NB4 (cell line): ENCODE results near the gene STOX1.

Experiments
- DNase-seq: peaks from one replicate; pipeline ENCODE4 v3.0.0; 2010; ENCODE audit warnings: low read depth
- H3K4me3 ChIP-seq: one replicate; pipeline ENCODE4 v1.5.1; 2011; ENCODE audit warnings: mild to moderate bottlenecking, low read depth, low read length, moderate library complexity
- MYC ChIP-seq: IDR thresholded peaks from 2 replicates; pipeline ENCODE4 v1.6.1; 2011; ENCODE audit warnings: low read depth, low read length
- POLR2A ChIP-seq: IDR thresholded peaks from 2 replicates; pipeline ENCODE4 v1.6.1; 2011; ENCODE audit warnings: mild to moderate bottlenecking; ENCODE audit not compliant: insufficient read length; ENCODE audit errors: extremely low read depth
- TF ChIP-seq, protein P1 (sequence below): IDR thresholded peaks from 2 replicates; pipeline ENCODE4 v1.6.1; 2011; ENCODE audit warnings: low read depth, low read length
- TF ChIP-seq, protein P2 (sequence below): IDR thresholded peaks from one replicate; pipeline ENCODE4 v1.5.1; 2012; ENCODE audit warnings: low read depth, low read length

Gene STOX1

DNA sequence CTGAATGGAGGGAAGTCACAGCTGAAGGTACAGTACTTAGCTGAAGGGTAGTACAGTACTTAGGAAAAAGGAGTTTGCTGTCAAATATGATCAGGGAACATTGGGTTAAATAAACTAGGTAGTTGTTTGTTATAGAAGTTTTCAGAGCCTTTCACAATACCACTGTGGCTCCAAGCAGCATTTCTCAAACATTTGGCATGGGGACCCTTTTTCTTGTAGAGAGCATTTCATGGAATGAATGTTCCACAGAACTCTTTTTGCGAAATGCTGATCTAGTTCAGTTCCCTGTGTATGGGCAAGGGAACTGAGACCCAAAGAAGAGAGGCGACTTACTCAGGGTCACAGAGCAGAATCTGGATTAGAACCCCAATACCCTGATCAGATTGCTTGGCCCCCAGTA is 42.3 kb downstream of the STOX1 start:
- DNase-seq, result no peak
- TF ChIP-seq, protein P1, sequence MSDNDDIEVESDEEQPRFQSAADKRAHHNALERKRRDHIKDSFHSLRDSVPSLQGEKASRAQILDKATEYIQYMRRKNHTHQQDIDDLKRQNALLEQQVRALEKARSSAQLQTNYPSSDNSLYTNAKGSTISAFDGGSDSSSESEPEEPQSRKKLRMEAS, result no peak
- no peak for TF ChIP-seq MYC
- no peak for TF ChIP-seq POLR2A
- TF ChIP-seq, protein P2, sequence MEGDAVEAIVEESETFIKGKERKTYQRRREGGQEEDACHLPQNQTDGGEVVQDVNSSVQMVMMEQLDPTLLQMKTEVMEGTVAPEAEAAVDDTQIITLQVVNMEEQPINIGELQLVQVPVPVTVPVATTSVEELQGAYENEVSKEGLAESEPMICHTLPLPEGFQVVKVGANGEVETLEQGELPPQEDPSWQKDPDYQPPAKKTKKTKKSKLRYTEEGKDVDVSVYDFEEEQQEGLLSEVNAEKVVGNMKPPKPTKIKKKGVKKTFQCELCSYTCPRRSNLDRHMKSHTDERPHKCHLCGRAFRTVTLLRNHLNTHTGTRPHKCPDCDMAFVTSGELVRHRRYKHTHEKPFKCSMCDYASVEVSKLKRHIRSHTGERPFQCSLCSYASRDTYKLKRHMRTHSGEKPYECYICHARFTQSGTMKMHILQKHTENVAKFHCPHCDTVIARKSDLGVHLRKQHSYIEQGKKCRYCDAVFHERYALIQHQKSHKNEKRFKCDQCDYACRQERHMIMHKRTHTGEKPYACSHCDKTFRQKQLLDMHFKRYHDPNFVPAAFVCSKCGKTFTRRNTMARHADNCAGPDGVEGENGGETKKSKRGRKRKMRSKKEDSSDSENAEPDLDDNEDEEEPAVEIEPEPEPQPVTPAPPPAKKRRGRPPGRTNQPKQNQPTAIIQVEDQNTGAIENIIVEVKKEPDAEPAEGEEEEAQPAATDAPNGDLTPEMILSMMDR, result no peak
- H3K4me3 ChIP-seq, result no peak overlapping the region

DNA sequence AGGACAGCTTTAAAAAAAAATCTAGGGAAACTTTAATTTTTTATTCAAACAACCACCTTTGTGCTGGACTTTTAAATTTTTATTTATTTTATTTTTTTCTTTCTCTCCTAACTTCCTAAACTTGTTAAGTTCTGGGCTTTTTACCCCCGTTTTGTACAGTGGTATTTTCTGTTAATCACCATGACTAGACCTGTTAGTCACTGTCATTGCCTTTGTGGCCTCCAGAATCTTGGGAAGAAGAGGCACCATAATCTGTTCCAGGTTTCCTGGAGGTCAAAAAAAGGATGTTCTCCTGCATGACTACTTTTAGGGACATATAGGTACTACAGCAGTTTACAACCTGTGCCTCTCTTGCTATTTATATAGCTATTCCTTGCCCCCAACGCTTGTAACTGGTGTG is 42.7 kb downstream of the STOX1 start:
- H3K4me3 ChIP-seq, result no peak overlapping the region
- no peak for DNase-seq
- TF ChIP-seq, protein P2, result no peak
- TF ChIP-seq, protein P1, result no peak
- TF ChIP-seq POLR2A (no peak), MYC (no peak)

DNA sequence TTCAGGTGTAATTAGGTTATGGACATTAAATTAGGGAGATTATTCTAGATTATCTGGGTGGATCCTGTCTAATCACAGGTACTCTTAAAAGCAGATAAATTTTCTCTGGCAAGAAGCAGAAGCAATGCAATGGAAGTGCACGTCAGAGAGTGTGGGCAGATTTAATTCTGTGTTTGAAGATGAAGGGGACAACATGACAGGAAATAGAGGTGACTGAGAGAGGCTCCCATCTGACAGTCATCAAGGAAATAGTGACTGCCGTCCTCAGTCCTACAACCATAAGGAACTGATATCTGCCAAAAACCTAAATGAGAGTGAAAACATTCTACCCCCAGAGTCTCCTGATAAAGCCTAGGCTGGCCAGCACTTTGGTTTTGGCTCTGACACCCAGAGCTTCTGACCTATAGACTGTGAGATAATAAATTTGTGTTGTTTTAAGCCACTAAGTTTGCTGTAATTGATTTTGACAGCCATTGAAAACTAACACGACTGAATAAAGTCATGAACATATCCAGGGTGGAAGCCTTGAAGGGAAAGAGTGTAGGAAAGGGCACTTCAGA is 43.3 kb downstream of the STOX1 start:
- TF ChIP-seq MYC (no peak), POLR2A (no peak)
- TF ChIP-seq, protein P2, result no peak
- TF ChIP-seq, protein P1, result no peak
- DNase-seq, result no peak
- no peak overlapping the region for H3K4me3 ChIP-seq

DNA sequence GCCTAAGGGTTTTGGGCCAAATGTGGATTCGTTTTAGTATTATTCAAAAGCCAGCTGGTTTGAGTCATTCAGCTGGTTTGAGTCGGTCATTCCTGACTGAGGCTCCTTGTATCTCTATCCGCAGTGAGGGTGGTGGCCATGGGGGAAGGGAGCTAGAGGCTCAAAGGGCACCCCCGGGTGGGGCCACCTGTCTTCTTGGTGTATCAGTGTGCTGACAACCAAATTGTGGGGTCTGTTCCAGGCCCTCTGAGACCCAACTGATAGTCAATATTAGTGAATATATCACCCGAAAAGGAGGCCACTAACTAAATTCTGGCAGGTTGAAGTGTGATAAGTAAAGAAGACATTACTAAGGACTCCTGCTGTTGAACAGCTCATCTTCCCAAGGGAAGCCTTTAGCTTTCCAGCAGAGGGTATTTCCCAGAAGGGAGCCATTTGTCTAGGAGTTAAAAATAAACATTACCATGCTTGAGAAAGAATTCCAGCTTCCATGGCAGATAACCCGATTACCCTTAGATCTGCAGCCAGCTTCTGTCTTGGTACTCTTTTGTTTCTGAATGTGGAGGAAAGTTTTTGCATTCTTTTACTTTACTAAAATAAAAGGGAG is 43.9 kb downstream of the STOX1 start:
- H3K4me3 ChIP-seq, result no peak overlapping the region
- no peak for TF ChIP-seq POLR2A
- TF ChIP-seq, protein P1, result no peak
- no peak for TF ChIP-seq MYC
- DNase-seq, result no peak

DNA sequence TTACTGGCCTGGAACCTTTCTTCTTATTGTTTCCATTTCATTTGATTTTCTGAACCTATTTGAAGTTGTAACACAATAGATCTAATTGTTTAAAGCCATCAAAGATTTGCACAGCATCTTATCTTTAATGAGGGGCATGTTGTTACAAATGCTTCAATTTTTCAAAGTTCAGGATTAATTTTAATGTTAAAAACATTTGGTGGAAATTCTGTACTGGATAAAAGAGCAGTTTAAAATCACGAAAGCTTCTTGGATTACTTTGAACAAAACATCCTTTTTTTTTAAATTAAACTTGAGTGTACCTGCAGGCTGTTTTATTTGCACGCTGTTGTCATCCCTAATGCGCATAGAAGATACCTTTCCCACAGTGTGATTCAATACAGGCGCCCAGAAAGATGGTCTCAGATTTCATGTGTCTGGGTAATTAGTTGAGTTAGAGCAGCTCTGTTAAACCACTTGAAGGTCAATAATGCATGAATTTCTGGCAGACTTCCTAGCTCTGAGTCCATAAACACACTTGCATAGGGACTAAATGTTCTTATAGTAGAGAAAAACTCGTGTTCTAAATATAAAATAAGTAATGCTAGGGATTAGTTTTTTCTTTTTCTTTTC is 44.5 kb downstream of the STOX1 start:
- H3K4me3 ChIP-seq, result no peak overlapping the region
- no peak for DNase-seq
- TF ChIP-seq, protein P2, result no peak

DNA sequence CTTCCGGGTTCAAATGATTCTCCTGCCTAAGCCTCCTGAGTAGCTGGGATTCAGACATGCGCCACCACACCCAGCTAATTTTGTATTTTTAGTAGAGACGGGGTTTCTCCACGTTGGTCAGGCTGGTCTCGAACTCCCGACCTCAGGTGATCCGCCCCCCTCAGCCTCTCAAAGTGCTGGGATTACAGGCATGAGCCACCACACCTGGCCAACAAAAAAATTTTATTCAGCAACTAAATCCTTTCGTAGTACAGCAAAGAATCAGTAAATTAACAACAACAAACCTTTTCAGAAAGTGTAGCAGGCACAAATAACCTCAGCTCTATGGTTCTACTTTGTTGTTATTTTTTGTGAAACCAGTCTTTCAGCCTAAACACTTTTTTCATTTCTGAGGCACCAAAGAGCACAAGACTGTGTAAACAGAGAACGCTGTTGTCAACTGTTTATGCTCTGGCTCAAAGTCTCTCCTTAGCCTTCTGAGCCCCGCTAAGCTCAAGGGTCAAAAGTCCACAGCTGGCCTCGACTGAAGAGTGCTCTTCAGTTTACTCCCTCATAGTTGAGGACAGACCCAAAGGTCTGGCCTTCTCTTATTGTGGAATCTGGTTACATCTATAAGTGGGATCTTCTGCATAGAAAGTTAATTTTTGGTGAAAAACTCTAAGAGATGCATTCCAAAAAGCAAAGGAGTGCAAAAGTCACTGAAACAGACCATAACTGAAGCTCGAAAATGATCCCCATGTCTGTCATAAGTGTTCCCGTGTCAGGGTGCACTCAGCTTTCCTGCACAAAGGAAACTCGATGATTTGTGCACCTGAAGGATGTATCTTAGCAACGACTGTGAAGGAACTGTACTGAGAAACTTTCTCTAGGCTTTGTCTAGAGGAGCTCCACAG is 49.2 kb downstream of the STOX1 start:
- TF ChIP-seq, protein P1, result no peak
- TF ChIP-seq MYC, result no peak
- TF ChIP-seq, protein P2, result no peak
- TF ChIP-seq POLR2A, result no peak
- no peak for DNase-seq
- no peak overlapping the region for H3K4me3 ChIP-seq
